A673 (cell line): ENCODE measurements around the gene ZMPSTE24. TPM values are rescaled to one million over a fixed set of nuclear protein-coding genes. Genes with fewer than 3 reads are reported as not detected.

ENCODE experiments used
- BruUV-seq: library from RNA; stranded (reverse); fragments of 400-500 nt; replicated peaks from 2 replicates; lab custom pipeline; 2021; lab: Mats Ljungman, UMichigan
- CTCF ChIA-PET: fragments of 300-600 bp; sonication (Branson Sonifier 250); formaldehyde crosslinking; loops from one replicate; lab custom pipeline; 2022; ENCODE audit warnings: antibody characterized with exemption; lab: Charles Lee
- POLR2A ChIA-PET: fragments of 300-600 bp; sonication (Branson Sonifier 250); formaldehyde crosslinking; loops from one replicate; lab custom pipeline; 2022; ENCODE audit warnings: antibody characterized with exemption; ENCODE audit not compliant: low non-redundant PET; lab: Charles Lee
- DNase-seq: peaks from one replicate; pipeline ENCODE4 v3.0.0-alpha.2; 2015; ENCODE audit warnings: low spot score
- H3K27ac ChIP-seq: fragments of 200-600 bp; sonication (generic); 2 replicates; pipeline ENCODE4 v1.5.1; 2016; ENCODE audit warnings: mixed run types, low read depth, mild to moderate bottlenecking, mixed read lengths, antibody characterized with exemption, low read length; ENCODE audit not compliant: poor library complexity, severe bottlenecking
- H3K27me3 ChIP-seq: fragments of 200-600 bp; sonication (generic); replicated peaks from 2 replicates; pipeline ENCODE4 v1.6.1; 2017; ENCODE audit warnings: mixed run types, low read depth, mild to moderate bottlenecking, mixed read lengths, antibody characterized with exemption, low read length; ENCODE audit not compliant: insufficient read depth, poor library complexity
- H3K36me3 ChIP-seq: fragments of 200-600 bp; sonication (generic); 2 replicates; pipeline ENCODE4 v1.6.1; 2016; ENCODE audit warnings: mixed run types, mild to moderate bottlenecking, mixed read lengths, antibody characterized with exemption, low read length; ENCODE audit not compliant: insufficient read depth, poor library complexity, severe bottlenecking
- H3K4me1 ChIP-seq: fragments of 200-600 bp; sonication (generic); 2 replicates; pipeline ENCODE4 v1.6.1; 2017; ENCODE audit warnings: mixed run types, mild to moderate bottlenecking, mixed read lengths, antibody characterized with exemption, low read length; ENCODE audit not compliant: insufficient read depth, poor library complexity, severe bottlenecking
- H3K4me3 ChIP-seq: fragments of 200-600 bp; sonication (generic); 2 replicates; pipeline ENCODE4 v1.5.1; 2016; ENCODE audit warnings: low read depth, mixed run types, mild to moderate bottlenecking, mixed read lengths, low read length; ENCODE audit not compliant: poor library complexity, severe bottlenecking
- H3K9me3 ChIP-seq: fragments of 200-600 bp; sonication (generic); 2 replicates; pipeline ENCODE4 v1.6.1; 2016; ENCODE audit warnings: mixed run types, low read depth, mild to moderate bottlenecking, mixed read lengths, antibody characterized with exemption, low read length; ENCODE audit not compliant: poor library complexity, severe bottlenecking
- EZH2 ChIP-seq: fragments of 200-600 bp; sonication (generic); IDR thresholded peaks from 2 replicates; pipeline ENCODE4 v1.6.1; 2017; ENCODE audit warnings: borderline replicate concordance, low read depth, mild to moderate bottlenecking, mixed read lengths, antibody characterized with exemption, low read length; ENCODE audit not compliant: poor library complexity, severe bottlenecking
- intact Hi-C: fragments of 100-400 bp; cut with micrococcal nuclease; formaldehyde crosslinking; loops from one replicate; pipeline ENCODE4 v1.10.0; 2022; ENCODE audit not compliant: unreplicated experiment
- total RNA-seq: library from RNA; stranded (reverse); gene quantifications from 2 replicates; pipeline ENCODE4 v1.2.3, GENCODE V29; 2021
- TF ChIP-seq, protein P1 (sequence below): fragments of 300-800, 200-600 bp; sonication (generic); conservative IDR thresholded peaks from 2 replicates; pipeline ENCODE4 v1.5.1; 2017; ENCODE audit warnings: low read depth, mild to moderate bottlenecking, antibody characterized with exemption, low read length, moderate library complexity, mixed read lengths

The ZMPSTE24 gene
- total RNA-seq, 1 experiment from 2014 or later, result 72.1 TPM

DNA sequence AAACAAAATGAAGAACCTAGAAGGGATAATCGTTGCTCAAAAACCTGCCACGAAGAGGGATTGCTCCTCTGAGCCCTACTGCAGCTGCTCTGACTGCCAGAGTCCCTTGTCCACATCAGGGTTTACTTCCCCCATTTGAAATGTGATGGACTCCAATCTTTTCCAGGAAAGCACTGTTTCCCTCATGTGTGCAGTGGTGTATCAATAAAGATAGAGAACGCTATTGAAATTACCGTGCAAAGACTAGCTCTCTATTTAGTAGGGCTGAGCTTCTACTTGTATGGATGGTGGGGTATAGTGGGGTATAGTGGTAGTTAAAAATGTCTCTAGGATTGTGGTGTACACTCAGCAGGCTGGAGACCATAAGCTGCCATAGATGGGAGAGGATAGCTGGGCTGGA is 6.6 kb upstream of the ZMPSTE24 start:
- POLR2A ChIA-PET, result no interaction called here

DNA sequence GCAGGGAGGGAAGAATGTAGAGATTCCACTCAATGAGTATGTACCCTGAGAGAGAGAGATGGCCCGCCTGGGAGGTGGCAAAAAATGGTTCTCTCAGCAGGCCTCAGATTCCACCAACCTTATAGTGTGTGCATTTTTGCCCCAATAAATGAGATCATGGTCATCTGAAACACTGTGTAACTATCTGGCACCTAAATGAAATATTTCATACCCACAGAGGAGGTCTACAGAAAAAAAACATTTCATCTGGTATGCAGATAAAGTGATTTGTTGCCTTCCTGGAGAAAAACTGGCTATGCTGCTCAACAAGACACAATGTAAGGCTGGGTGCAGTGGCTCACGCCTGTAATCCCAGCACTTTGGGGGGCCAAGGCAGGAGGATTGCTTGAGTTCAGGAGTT is 5.4 kb upstream of the ZMPSTE24 start:
- Histone ChIP-seq H3K27ac (no peak overlapping the region), H3K27me3 (no peaks in the 10 kb centered on the region), H3K4me1 (peaks cover 7% of the 10 kb centered on the region), H3K9me3 (no peaks in the 10 kb centered on the region), H3K36me3 (no peaks in the 10 kb centered on the region), H3K4me3 (no peak overlapping the region)
- BruUV-seq, result no TSS peak
- ChIA-PET CTCF (no interaction called here), POLR2A (no interaction called here)
- DNase-seq, result no peak
- no peak for TF ChIP-seq EZH2
- TF ChIP-seq, protein P1, sequence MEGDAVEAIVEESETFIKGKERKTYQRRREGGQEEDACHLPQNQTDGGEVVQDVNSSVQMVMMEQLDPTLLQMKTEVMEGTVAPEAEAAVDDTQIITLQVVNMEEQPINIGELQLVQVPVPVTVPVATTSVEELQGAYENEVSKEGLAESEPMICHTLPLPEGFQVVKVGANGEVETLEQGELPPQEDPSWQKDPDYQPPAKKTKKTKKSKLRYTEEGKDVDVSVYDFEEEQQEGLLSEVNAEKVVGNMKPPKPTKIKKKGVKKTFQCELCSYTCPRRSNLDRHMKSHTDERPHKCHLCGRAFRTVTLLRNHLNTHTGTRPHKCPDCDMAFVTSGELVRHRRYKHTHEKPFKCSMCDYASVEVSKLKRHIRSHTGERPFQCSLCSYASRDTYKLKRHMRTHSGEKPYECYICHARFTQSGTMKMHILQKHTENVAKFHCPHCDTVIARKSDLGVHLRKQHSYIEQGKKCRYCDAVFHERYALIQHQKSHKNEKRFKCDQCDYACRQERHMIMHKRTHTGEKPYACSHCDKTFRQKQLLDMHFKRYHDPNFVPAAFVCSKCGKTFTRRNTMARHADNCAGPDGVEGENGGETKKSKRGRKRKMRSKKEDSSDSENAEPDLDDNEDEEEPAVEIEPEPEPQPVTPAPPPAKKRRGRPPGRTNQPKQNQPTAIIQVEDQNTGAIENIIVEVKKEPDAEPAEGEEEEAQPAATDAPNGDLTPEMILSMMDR, result no peak
- intact Hi-C loops, result loop anchor here (10.0 kb wide), 1 partner anchor 152 kb away; no protein-coding TSS in a partner anchor

More for the DNA sequence above, 6.6 kb upstream of the ZMPSTE24 start:
- intact Hi-C loops, result loop anchor here (10.0 kb wide), 1 partner anchor 153 kb away; no protein-coding TSS in a partner anchor
- no peak overlapping the region for H3K27ac ChIP-seq
- BruUV-seq, result no TSS peak
- no peaks in the 10 kb centered on the region for H3K27me3 ChIP-seq
- peaks cover 3% of the 10 kb centered on the region for H3K4me1 ChIP-seq
- no peak for TF ChIP-seq EZH2
- TF ChIP-seq, protein P1, result no peak
- H3K9me3 ChIP-seq, result no peaks in the 10 kb centered on the region
- CTCF ChIA-PET, result no interaction called here
- no peak overlapping the region for H3K4me3 ChIP-seq
- no peak for DNase-seq
- no peaks in the 10 kb centered on the region for H3K36me3 ChIP-seq

DNA sequence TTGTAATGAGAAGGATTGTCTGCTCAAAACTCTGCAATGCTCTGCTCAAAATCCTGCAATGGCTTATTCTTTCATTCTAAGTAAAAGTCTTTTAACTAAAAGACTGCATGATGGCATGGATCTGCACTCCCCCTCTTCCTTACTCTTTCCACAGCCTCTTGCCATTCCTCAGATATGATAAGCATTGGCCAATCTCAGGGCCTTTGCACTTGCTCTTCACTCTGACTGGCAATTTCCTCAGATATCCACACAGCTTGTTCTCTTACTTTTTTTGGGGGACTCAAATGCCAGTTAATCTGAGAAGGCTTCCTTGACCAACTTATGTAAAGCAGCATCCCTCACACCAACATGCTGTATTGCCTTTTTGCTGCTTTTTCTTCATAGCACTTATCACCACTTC is 2.8 kb upstream of the ZMPSTE24 start:
- Histone ChIP-seq H3K27me3 (no peaks in the 10 kb centered on the region), H3K9me3 (no peaks in the 10 kb centered on the region), H3K4me3 (no peak overlapping the region), H3K27ac (no peak overlapping the region), H3K36me3 (peaks cover 2% of the 10 kb centered on the region), H3K4me1 (peaks cover 7% of the 10 kb centered on the region)
- no TSS peak for BruUV-seq
- intact Hi-C loops, result loop anchor here (10.0 kb wide), 1 partner anchor 150 kb away; no protein-coding TSS in a partner anchor
- DNase-seq, result no peak
- POLR2A ChIA-PET, result no interaction called here
- CTCF ChIA-PET, result no interaction called here
- TF ChIP-seq, protein P1, result no peak
- no peak for TF ChIP-seq EZH2
